IPS DF 19.7 (cell line): ENCODE results near the gene CES4A.
A peak's percentile ranks its signal among the peaks of the same experiment; 100 is the strongest.
"Not testable (repeated sequence)": the region's sequence is repeated elsewhere in the genome, so short reads cannot be mapped to it uniquely, and the experiment has no call there.

Experiments used
- DNase-seq: peaks from one replicate; pipeline ENCODE4 v3.0.0-alpha.2; 2013; ENCODE audit warnings: low read depth, low spot score

The CES4A gene

DNA sequence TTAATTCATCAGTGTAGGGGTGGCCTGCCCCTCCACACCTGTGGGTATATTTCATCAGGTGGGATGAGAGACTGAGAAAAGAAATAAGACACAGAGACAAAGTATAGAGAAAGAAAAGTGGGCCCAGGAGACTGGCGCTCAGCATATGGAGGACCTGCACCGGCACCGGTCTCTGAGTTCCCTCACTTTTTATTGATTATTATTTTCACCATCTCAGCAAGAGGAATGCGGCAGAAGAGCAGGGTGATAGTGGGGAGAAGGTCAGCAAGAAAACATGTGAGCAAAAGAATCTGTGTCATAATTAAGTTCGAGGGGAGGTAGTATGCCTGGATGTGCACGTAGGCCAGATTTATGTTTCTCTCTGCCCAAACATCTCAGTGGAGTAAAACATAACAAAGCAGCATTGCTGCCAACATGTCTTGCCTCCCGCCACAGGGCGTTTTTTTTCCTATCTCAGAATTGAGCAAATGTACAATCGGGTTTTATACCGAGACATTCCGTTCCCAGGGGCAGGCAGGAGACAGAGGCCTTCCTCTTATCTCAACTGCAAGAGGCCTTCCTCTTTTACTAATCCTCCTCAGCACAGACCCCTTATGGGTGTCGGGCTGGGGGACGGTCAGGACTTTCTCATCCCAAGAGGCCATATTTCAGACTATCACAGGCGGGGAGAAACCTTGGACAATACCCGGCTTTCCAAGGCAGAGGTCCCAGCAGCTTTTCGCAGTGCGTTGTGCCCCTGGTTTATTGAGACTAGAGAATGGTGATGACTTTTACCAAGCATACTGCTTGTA lies 32.8 kb upstream of the CES4A start:
- DNase-seq = not testable (repeated sequence)

DNA sequence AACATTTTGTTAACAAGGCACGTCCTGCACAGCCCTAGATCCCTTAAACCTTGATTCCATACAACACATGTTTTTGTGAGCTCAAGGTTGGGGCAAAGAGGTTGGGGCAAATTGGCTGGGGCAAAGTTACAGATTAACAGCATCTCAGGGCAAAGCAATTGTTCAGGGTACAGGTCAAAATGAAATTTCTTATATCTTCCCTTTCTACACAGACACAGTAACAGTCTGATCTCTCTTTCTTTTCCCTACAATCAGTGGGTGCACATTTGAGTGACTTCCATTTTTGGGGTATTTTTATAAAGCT lies 32.3 kb upstream of the CES4A start:
- not testable (repeated sequence) for DNase-seq

DNA sequence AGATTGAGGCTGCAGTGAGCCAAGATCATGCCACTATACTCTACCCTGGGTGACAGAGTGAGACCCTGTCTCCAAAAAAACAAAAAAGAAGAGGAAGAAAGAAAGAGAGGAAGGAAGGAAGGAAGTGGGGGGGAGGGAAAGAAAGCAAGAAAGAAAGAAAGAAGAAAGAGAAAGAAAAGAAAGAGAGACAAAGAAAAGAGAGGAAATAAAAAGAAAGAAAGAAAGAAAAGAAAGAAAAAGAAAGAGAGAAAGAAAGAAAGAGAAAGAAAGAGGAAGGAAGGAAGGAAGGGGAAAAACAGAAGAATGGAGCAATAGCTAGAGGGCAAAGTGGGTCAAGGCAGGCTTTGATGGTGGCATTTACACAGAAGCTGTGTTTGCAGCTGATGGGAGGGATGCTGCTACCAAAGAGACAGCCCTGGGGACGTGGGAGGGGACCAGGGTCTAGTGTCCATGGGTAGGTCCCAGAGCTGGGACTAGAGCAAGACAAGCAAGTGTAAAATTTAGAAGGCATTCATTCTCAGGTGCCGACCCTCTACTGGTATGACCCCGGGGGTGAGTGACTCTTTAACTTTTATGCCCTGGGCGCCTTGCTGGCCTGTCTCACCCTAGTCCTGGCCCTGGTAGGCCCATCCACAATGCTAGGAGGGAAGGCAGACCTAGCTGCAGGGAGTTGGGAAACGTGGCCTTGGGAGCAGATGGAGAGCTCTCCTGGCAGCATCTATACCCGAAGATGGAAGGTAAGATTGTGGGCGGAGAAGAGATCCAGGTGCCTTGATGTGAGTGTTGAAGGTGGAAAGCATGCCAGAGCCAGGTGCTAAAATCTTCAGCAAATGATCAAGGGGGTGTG lies 29.3 kb upstream of the CES4A start:
- no peak for DNase-seq

DNA sequence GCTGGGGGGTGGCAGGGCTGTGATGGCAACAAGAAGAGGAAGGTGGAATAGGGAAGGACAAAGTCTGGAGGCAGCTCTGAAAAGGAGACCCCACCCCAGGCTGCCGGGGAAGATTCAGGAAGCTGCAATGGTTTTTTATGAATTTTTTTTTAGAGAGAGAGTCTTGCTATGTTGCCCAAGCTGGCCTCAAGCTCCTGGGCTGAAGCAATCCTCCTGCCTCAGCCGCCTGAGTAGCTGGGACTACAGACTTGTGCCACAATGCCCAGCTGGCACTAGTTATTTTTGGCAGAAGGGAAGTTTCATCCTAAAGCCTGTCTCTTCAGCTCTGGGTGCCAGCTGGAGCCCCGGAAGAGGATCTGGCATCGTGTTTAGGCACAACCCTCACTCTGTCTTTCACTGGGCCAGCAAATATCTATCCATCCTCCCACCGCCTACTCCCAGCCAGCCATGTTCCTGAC lies 28.7 kb upstream of the CES4A start:
- DNase-seq = no peak

DNA sequence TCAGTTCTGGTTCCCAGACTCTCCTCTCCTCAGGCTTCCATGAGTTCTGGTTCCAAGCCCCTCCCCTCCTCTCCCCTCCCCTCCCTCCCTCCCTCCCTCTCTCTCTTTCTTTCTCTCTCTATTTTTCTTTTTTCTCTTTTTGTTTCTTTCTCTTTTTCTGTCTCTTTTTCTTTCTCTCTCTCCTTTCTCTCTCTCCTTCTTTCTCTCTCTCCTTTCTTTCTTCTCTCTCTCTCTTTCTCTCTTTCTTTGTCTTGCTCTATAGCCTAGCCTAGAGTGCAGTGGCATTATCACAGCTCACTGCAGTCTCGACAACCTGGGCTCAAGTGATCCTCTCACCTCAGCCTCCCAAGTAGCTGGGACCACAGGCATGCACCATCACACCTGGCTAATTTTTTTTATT lies 28.1 kb upstream of the CES4A start:
- no peak for DNase-seq

DNA sequence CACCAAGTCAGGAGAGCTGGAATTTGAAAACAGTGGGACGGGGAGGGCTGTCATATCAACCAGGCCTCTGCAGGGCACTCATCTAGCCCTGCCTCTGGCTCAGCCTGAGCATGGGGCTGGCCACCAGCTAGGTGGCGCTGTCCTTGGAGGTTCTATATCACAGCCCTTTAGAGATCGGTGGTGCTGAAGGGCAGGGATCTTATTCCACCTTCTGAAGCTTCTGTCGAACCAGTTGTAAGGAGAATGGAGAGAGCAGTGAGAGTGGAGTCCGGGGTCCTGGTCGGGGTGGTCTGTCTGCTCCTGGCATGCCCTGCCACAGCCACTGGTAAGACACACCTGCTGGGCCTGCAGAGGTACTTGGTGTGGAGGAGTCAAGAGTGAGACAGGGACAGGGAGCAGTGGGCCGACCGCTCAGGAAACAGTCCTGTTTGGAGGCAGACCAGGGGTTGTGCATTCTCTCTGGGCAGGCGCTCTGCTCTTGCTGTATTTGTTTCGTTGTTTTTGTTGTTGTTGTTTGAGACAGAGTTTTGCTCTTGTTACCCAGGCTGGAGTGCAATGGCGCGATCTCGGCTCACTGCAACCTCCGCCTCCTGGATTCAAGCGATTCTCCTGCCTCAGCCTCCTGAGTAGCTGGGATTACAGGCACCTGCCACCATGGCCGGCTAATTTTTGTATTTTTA lies 27.2 kb upstream of the CES4A start, which contains the start of gene CES3:
Gene CES3 (plus strand): TSS at position 202 of the 680 bp plus-strand sequence. CDS start 42 bp downstream, at position 244.
- peak; percentile 80 for DNase-seq

DNA sequence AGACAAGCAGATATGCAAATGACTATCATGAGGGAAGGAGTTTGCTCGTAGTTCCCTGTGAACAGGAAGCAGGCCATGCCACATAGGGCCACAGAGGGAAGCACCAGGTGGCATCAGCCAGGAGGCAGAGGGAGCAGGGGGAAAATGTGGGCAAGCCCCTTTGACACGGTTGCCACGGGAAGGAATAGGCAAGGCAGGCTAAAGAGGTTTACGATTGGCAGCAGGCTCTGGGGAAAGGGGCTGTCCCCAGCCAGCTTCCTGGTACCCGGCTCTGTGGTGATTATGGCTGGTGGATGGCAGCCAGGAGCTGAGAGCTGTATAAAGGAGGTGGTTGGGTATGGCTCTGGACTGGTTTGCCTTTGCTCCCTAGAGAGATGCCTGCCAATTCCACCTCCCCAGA lies 26.5 kb upstream of the CES4A start:
- no peak for DNase-seq

DNA sequence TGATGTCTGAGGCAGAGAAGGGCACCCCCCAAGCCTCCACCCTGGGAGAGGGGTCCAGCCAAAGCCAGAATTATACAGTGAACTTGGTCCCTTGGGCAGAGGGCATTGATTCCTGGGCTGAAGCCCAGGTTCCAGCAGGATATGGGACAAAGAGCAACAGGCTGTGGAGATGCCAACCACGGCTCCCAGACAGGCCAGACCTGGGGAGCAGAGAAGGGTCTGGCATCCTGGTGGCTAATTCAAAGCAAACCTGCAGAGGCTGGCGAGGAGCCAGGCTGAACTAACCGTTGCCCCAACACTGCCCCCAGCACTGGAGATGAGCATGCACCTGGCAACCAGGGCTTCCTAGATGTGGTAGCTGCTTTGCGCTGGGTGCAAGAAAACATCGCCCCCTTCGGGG lies 24.3 kb upstream of the CES4A start:
- DNase-seq = no peak

DNA sequence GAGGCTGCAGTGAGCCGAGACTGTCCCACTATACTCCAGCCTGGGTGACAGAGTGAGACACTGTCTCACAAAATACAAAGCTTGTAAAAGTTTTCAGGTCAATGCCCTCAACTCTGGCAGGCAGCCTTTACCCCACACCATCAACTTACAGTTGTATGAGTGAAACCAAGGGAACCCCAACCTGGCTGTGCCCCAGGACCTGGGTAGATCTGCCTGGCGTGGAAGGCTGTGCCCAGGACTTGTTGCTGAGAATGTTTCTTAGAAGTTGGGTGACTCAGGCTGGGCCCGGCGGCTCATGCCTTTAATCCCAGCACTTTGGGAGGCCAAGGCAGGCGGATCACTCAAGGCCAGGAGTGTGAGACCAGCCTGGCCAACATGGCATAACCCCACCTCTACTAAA lies 19.5 kb upstream of the CES4A start:
- no peak for DNase-seq

DNA sequence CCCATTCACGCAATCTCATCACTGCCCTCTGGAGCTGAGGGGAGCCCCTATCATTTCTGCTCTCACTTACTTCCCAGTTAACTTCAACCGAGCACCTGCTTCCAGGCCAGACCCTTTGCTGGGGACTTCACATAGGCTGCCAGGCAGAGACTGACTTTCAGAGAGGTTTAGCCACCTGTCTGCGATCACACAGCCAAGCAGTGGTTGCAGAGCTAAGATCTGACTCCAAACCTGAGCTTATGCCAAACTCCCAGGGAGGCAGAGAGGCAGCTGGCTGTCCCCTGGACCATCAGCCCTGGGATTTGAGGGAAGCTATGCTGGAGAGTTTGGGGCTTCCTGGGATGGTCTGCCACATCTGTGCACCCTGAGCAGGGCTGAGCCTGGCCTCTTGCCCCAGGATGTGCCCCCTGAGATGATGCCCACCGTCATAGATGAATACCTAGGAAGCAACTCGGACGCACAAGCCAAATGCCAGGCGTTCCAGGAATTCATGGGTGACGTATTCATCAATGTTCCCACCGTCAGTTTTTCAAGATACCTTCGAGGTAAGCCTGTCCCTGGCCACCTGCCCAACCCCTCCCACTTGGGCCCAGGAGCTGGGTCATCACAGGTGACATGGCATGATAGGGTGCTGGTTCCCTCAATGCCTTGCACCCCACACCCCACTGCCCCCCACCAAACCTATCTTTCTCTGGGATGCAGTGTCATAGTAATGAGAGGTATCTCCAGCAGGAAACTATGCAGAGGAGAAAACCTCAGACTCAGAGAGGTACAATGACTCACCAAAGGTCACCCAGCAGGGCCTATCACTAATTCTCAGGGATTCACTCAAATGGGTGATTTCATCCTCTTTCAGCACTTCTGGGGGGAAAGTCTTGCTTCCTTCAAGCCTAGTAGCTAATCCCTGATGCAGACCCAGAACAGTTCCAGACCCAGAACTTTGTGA lies 17.3 kb upstream of the CES4A start:
- no peak for DNase-seq

DNA sequence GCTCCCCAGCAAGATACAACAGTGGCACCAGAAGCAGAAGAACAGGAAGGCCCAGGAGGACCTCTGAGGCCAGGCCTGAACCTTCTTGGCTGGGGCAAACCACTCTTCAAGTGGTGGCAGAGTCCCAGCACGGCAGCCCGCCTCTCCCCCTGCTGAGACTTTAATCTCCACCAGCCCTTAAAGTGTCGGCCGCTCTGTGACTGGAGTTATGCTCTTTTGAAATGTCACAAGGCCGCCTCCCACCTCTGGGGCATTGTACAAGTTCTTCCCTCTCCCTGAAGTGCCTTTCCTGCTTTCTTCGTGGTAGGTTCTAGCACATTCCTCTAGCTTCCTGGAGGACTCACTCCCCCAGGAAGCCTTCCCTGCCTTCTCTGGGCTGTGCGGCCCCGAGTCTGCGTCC lies 15.4 kb upstream of the CES4A start:
- DNase-seq = no peak

DNA sequence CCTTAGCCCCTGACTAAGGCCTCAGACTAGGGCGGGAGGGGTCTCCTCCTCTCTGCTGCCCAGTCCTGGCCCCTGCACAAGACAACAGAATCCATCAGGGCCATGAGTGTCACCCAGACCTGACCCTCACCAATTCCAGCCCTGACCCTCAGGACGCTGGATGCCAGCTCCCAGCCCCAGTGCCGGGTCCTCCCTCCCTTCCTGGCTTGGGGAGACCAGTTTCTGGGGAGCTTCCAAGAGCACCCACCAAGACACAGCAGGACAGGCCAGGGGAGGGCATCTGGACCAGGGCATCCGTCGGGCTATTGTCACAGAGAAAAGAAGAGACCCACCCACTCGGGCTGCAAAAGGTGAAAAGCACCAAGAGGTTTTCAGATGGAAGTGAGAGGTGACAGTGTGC lies 14.7 kb upstream of the CES4A start:
- no peak for DNase-seq

DNA sequence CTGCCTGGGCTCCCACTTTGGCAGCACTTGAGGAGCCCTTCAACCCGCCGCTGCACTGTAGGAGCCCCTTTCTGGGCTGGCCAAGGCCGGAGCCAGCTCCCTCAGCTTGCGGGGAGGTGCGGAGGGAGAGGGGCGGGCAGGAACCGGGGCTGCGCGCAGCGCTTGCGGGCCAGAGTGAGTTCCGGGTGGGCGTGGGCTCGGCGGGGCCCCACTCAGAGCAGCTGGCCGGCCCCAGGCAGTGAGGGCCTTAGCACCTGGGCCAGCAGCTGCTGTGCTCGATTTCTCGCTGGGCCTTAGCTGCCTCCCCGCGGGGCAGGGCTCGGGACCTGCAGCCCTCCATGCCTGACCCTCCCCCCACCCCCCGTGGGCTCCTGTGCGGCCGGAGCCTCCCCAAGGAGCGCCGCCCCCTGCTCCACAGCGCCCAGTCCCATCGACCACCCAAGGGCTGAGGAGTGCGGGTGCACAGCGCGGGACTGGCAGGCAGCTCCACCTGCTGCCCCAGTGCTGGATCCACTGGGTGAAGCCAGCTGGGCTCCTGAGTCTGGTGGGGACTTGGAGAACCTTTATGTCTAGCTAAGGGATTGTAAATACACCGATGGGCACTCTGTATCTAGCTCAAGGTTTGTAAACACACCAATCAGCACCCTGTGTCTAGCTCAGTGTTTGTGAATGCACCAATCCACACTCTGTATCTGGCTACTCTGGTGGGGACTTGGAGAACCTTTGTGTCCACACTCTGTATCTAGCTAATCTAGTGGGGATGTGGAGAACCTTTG lies 14.0 kb upstream of the CES4A start:
- DNase-seq = not testable (repeated sequence)

DNA sequence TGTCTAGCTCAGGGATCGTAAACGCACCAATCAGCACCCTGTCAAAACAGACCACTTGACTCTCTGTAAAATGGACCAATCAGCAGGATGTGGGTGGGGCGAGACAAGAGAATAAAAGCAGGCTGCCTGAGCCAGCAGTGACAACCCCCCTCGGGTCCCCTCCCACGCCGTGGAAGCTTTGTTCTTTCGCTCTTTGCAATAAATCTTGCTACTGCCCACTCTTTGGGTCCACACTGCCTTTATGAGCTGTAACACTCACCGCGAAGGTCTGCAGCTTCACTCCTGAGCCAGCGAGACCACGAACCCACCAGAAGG lies 13.5 kb upstream of the CES4A start:
- DNase-seq = not testable (repeated sequence)

DNA sequence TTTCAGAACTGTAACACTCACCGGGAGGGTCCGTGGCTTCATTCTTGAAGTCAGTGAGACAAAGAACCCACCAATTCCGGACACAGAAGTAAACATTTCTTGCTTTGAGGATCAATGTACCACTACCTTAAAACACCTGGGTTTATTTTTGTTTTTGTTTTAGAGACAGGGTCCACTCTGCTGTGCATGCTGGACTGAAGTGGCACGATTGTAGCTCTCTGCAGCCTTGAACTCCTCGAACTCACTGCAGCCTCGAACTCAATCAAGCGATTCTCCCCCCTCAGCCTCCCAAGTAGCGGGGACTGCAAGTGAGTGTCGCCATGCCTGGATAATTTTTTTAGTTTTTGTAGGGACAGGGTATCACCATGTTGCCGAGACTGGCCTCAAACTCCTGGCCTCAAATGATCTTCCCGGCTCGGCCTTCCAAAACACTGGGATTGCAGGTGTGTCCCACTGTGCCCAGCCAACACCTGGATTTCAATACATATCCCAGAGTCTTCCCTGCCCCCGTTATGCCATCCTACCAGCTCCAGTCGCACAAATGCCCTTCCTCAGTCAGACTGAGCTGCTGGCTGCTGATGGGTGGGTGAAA lies 13.0 kb upstream of the CES4A start:
- no peak for DNase-seq

DNA sequence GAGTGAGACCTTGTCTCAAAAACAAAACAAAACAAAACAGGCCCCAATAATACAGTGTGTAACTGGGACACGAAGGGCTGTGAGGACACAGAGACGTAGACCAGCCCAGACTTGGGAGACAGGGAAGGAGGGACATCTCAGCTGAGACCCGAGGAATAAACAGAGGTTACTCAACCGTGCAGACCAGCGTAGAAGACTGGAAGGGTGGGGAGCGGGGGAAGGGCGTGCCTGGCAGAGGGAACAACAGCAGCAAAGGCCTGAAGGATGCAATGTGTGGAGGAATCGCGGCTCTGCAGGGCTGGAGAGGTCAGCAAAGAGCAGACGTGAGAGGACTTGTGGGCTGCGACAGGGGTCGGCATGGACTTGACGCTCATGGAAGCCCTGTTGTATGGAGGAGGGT lies 11.6 kb upstream of the CES4A start:
- no peak for DNase-seq

DNA sequence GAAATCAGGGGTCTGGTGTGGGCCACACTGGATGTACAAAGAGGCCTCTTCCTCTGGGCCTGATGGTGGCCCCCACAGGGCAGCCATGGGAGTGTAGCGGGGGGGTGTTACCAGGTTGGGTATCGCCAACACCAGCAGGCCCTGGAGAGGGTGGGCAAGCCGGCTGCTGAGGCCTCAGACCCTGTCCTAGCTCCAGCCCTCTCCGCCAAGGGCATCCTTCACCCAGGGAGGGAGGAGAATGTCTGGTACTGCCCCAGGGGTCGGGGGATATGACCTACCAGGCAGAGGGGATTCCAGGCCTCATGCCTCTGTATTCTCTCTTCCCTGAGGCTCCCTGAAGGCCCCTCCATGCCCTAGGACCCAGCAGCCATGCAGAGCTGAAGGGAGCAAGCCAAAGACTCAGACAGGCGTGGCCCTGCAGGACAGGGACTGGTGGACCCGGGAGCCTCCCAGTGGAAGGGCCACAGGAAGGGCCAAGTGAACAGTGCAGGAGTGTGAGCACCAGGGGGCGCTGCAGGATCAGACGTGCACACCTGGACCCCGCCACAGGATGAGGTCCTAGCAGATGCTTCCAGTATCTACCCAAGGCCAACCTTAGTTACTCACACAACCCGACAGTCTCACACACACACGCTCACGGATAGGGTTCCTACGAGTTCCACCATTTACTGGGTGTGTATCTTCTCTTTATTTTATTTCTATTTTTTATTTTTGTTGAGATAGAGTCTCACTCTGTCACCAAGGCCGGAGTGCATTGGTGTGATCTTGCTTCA lies 10.9 kb upstream of the CES4A start:
- DNase-seq = no peak

DNA sequence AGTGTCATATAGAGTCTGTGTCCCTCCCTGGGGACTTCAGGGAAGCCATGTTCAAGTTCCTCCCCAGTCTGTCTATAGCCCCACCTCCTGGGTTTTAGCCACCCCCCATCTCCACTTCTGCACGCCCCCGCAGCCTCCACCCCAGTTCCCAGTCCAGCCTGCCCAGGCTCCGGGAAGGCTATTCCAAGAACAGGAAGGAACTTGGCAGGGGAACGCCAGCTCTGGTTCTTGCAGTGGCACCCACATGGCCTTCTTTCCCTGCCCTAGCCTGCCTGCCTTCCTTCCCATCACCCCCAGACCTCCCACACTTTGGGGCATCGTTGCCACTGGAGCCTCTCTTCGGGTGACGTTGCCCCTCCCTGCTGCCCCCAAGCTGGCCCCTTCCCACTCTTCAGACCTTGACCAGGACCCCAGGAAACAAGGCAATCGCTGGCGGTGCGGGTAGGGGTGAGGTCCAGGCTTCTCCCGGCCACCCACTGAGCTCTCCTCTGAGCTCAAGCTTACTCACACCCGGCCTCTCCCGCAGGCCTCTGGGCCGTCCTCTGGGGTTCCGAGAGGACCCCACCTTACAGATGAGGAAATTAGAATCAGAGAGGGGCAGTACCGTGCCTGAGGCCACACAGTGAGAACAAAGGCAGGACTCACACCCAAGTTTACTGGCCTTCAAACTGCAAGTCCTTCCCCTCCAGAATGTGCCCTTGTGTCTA lies 9.2 kb upstream of the CES4A start:
- no peak for DNase-seq

DNA sequence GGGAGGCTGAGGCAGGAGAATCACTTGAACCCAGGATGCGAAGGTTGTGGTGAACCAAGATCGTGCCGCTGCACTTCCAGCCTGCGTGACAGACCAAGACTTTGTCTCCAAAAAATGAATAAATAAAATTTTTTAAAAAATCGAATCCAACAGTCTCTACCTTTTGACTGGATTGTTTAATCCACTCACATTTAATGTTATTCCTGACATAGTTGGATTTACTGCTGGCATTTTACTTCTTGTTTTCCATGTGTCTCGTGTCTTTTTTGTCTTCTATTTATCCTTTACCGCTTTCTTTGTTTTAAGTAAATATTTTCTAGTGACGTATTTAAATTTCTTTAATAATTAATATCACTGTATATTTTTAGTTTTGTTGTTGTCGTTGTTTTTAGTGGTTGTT lies 5.4 kb upstream of the CES4A start:
- no peak for DNase-seq
